ENCODE data around the gene PIP5K1B.

- TF ChIP-seq CTCF (conservative IDR thresholded peaks at IDR 0.05; ENCODE audit: low read length) (no peak), EZH2phosphoT487 (IDR thresholded peaks at IDR 0.05; ENCODE audit: borderline replicate concordance, low read depth, low read length) (no peak)
Measured at GRCh38 chr9:69028754-69029153, 323.7 kb downstream of the PIP5K1B start.

All from OCI-LY7 (cell line).